Stimulated activated CD8-positive, alpha-beta memory T cell treated with anti-CD3 and anti-CD28 coated beads, Interleukin-4, amount 100 ng/mL, for 24 hours (primary cell): ENCODE data around the gene P3H3.
"Not testable (repeated sequence)": the region's sequence is repeated elsewhere in the genome, so short reads cannot be mapped to it uniquely, and the experiment has no call there.

ENCODE experiments used
- DNase-seq: peaks from one replicate; pipeline ENCODE4 v3.0.0-alpha.2; 2020; ENCODE audit warnings: low read depth

Gene P3H3

GRCh38 chr12:6845395-6845794 lies 17.2 kb downstream of the P3H3 start:
- no peak for DNase-seq

GRCh38 chr12:6846316-6846869 lies 18.2 kb downstream of the P3H3 start:
- DNase-seq: no peak

GRCh38 chr12:6847676-6848075 lies 19.5 kb downstream of the P3H3 start:
- DNase-seq: no peak

GRCh38 chr12:6849427-6849826 lies 21.2 kb downstream of the P3H3 start:
- no peak for DNase-seq

GRCh38 chr12:6849976-6850560 lies 21.9 kb downstream of the P3H3 start:
- DNase-seq: no peak

- DNase-seq: no peak
Observed at GRCh38 chr12:6850796-6851152, 22.6 kb downstream of the P3H3 start.

GRCh38 chr12:6851153-6851920 lies 23.1 kb downstream of the P3H3 start, which contains the start of gene CDCA3:
Gene CDCA3 (minus strand): TSS chr12:6851286. CDS start chr12:6850952, 334 bp downstream.
- peak; percentile 85 for DNase-seq

GRCh38 chr12:6851921-6852650 lies 23.9 kb downstream of the P3H3 start, which contains the start of gene USP5:
Gene USP5 (plus strand): TSS chr12:6852150. CDS start chr12:6852180, 30 bp downstream.
- DNase-seq: peak; percentile 97

- no peak for DNase-seq
Observed at GRCh38 chr12:6852651-6853354, 24.6 kb downstream of the P3H3 start.

- DNase-seq: no peak
Observed at GRCh38 chr12:6853626-6854025, 25.4 kb downstream of the P3H3 start.

GRCh38 chr12:6854036-6854435 lies 25.8 kb downstream of the P3H3 start:
- no peak for DNase-seq

GRCh38 chr12:6855322-6855721 lies 27.1 kb downstream of the P3H3 start:
- no peak for DNase-seq

- DNase-seq: no peak
Observed at GRCh38 chr12:6858799-6859198, 30.6 kb downstream of the P3H3 start.

- DNase-seq: no peak
Observed at GRCh38 chr12:6860116-6860515, 31.9 kb downstream of the P3H3 start.

- DNase-seq: no peak
Observed at GRCh38 chr12:6860942-6861341, 32.7 kb downstream of the P3H3 start.

- no peak for DNase-seq
Observed at GRCh38 chr12:6861391-6861790, 33.2 kb downstream of the P3H3 start.

- no peak for DNase-seq
Observed at GRCh38 chr12:6863033-6863432, 34.8 kb downstream of the P3H3 start.

- DNase-seq: no peak
Observed at GRCh38 chr12:6863586-6864321, 35.5 kb downstream of the P3H3 start.

- DNase-seq: not testable (repeated sequence)
Observed at GRCh38 chr12:6865307-6865706, 37.1 kb downstream of the P3H3 start.

GRCh38 chr12:6866163-6866919 lies 38.1 kb downstream of the P3H3 start:
- DNase-seq: no peak
